ENCODE results near the gene DISP2.

The DISP2 gene

GRCh38 chr15:40342416-40343320 is 15.4 kb upstream of the DISP2 start:
- no peak for DNase-seq (ENCODE audit: low read depth, low spot score)

GRCh38 chr15:40343512-40343911 is 14.5 kb upstream of the DISP2 start:
- no peak for DNase-seq (ENCODE audit: low read depth, low spot score)

DNA sequence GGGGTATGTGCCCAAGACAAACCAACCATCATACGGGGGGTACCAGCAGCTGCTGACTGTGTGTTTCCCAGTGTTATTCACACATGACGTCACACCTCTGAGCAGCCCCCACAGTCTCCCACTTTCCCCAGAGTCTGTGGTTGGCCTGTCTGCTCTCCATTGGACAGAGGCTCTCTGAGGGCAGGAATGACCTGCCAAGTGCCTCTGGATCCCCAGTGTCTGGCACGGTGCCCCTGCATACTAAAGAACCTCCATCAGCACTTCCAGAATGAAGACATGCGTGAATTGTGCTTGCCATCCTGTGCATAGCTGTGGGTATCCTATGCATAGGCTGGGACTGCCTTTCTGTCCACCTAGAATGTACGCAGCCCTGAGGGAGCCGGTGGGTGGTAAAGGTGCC is 13.8 kb upstream of the DISP2 start:
- no peak for DNase-seq (ENCODE audit: low read depth, low spot score)

GRCh38 chr15:40344631-40345120 is 13.3 kb upstream of the DISP2 start:
- no peak for DNase-seq (ENCODE audit: low read depth, low spot score)

DNA sequence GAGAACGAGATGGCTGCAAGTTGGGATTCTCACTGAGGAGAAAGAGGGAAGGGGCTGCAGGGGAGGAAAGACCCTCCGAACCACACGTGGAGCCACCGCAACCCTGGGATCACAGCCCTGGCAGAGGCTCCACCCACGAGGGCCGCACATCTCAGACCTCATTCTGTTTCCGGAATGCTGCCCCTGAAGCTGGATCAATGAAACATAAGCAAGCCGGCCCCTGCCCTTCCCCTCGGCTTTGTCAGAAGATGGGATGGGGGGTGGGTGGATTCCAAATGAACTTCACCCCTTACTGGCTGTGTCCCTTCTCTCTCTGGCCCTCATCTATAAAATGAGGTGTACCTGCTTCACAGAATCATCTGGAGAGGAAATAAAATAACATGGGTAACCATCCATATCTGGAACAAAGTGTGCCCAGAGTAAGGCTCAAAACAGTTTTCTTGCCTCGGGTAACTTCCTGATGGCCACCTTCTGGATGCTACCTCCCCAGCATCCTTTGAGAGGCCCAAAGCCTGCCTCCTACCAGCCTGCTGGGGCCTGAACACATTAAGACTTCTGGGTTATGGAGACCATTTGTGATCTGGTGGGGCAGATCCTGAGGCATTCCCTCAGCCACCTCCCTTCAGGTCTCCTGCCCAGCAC is 12.7 kb upstream of the DISP2 start:
- no peak for DNase-seq (ENCODE audit: low read depth, low spot score)

DNA sequence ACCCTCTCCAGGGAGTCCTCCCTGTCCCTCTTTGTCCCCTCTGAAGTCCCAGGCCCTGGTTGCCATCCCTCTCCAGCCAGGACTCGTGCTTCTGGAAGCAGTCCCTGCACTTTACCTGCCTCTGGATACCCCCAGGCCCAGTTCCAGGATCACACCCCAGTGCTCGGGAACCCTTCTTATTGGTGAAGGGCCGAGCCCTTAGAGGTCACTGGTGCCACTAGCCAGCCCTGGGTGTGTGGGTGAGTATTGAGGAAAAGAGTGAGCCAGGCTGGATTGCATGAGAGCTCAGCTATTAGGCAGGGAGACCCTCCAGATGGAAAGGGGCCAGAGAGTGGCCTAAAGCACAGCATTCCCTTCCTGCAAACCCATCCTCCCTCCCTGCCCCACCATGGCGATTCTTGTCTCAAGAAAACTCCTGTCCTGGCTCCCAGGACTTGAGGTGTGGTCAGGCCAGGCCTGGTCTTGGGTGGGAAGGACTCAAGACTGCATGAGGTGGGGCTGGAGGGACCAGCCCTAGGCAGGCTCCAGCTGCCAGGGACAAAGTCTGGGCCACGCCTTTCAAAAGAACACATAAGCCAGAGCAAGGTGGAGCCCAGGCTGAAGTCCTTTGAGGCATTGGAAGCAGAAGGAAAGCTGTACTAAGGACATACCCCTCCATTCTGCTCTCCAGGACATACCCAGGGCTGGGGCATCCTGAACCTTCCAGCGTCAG is 12.0 kb upstream of the DISP2 start:
- no peak for DNase-seq (ENCODE audit: low read depth, low spot score)

DNA sequence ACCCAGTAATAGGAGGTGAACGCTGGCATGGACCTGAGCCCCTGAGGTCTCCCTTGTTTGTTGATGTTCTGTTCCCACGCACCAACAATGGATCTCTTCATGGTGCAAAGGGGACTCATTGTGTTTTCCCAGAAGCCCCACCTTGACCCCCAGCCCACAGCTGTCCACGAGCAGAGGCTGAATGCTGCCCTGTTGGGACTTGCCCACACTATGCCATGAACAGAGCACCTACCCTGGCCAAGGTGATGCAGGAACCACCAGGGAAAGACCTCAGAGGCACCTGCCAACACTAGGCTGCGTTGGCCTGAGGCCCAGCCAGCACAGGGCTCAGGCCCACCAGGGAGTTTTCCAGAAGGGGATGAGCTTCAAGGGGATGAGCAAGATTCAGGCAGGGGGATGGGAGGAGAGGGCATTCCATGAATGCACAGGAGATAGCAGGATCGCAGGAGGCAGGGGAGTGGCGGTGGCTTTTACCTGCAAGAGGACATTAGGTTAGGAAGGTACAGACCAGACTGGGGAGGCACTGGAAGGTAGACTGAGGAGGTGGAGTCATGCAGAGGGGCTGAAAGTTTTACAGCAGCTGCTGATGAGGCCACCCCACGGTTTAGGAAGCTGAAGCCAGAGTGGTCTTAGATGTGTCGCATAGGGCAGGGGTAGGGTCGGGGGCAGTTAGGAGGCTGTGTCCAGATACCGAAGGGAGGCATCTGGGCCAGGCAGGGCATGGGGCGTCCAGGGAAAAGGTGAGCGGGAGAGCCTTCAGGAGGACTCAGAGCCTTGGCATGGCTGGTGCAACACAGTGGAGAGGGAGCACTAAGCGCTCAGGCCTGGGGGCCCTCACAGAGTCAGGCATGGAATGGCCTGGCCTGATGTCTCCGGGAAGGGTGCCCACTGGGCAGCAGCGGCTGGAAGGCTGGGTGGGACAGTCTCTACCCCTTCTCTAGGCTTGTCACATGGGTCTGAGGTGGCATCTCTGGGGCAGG is 11.2 kb upstream of the DISP2 start:
- DNase-seq (ENCODE audit: low read depth, low spot score), result no peak

- no peak for DNase-seq (ENCODE audit: low read depth, low spot score)
Observed at GRCh38 chr15:40347559-40348473, 10.2 kb upstream of the DISP2 start.

DNA sequence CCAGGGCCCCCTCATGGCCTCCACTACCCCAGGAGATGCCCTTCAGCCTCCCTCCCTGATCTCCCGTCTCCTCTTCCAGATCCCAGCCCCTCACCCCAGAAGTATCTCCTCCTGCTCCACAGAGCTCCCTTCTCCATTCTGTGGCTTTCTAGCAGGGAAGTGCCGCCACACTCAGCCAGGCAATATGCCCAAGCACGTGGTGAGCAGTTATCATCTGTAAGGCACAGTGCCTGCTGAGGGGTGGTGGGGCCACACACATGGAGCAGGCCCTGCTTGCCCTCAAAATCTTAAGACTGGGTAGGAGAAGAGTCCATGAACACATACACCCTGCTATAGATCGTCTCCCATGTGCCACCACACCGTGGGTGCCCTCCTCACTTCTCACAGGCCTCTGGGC is 9.5 kb upstream of the DISP2 start:
- DNase-seq (ENCODE audit: low read depth, low spot score), result no peak

DNA sequence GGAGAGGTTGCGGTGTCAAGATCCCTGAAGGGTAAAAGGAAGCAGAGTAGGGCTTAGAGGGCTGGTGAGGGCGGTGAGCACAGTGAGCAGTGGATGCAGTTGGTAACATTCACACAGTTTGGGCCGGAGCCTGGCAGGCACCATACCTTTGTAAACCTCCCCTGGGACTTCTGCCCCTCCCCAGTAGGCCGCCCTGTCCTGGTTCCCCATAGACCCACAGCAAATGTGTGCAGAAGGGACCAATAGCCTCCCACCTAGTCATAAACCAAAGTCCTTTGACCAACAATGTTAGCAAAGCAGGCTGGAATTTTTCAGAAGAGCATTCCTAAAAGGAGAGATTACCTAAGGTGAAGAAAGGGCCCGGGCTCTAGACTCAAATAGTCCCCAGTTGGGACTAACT is 8.9 kb upstream of the DISP2 start:
- no peak for DNase-seq (ENCODE audit: low read depth, low spot score)

GRCh38 chr15:40352281-40352901 is 5.6 kb upstream of the DISP2 start:
- DNase-seq (ENCODE audit: low read depth, low spot score), result no peak

DNA sequence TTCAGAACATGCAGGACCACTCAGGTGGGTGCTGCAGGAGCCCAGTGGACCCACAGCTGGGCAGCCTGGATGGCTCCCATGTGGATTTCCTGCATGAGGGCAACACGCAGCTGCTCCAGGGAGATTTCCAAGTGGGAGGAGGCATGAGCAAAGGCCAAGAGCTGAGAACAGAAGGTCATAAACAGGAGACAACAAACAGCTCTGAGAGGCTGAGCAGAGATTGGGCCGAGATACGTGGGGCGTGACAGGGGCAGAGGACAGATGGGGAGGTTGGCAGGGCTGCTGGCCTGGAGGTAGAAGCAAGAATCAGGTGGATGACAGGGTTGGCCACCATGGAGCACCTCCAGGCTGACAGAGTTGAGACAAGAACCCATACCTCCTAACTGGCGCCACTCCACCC is 4.3 kb upstream of the DISP2 start:
- no peak for DNase-seq (ENCODE audit: low read depth, low spot score)

DNA sequence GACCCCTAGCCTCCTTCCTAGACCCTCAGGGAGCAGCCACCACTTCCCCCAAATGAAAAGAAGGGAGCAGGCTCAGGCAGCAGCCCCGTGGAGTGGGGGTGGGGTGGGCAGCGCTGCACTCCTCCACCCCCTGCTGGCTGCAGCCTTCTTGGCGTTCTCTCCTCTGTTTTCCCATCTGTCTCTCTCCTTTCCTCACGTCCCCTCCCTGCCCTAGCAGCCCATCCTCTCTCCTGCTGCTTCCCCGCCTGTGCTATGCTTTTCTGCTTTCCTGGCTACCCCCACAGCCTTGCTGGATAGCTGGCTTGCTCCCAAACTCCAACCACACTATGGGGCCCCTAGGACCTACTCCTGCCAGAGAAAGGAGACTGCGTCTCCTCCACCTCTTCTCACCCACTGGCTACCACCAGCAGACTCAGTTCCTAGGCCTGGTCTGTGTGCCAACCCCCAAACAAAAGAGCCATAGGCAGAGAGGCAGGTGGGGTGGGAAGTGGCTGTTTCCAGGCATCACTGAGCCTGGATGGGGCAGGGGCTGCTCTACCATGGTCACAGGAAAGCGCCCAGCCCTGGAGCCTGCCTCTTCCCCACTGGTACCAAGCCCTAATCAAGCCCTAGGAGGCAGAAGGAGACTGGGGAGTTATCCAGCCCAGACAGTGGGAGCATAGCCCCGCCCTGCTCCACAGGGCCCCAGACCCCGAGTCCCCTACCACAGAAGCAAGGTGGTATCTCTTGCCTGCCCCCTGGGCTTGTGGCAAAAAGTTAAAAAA is 3.4 kb upstream of the DISP2 start:
- peak; percentile 76 for DNase-seq (ENCODE audit: low read depth, low spot score)

GRCh38 chr15:40355976-40356585 is 1.9 kb upstream of the DISP2 start:
- DNase-seq (ENCODE audit: low read depth, low spot score), result no peak

GRCh38 chr15:40357246-40357645 is 773 bp upstream of the DISP2 start:
- no peak for DNase-seq (ENCODE audit: low read depth, low spot score)

DNA sequence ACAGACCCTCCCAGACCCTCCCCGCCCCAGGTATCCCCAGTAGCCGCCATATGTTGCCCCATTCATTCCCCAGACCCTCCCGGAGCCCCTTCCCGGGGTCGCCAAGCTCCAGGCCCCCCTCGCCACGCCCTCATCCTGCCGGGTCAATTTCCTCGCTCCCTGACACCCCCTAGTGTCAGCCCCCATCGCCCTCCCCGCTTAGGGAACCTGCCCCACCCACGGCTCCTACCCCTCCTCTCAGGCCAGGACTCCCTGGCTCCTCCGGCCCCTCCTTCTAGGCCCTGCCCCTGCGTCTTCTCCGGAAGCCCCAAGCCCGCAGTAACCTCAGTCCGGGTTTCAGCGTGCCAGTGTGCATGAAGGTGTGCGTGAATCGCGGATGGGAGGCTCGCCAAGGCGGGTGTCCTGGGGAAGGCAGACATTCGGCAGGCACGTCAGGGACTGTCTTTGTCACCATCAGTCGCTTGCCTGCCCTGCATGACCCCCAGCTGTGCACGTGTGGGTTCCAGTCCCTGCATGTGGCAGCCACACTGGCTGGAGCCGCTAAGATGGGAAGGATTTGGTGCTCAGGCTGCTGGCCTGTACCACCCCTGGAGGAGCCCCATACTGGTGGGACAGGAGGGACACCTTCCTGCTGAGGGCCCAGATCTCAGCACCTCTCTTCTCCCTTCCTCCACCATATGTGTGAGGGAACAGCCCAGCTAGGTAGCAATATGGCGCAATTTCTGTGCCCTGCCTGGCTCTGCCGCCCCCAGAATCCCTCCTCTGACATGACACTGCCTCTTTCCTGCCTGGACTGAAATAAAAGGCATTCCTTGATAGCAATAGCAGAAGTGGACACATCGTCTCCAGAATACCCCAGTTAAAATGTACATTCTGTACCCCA is 693 bp downstream of the DISP2 start:
- DNase-seq (ENCODE audit: low read depth, low spot score), result no peak

DNA sequence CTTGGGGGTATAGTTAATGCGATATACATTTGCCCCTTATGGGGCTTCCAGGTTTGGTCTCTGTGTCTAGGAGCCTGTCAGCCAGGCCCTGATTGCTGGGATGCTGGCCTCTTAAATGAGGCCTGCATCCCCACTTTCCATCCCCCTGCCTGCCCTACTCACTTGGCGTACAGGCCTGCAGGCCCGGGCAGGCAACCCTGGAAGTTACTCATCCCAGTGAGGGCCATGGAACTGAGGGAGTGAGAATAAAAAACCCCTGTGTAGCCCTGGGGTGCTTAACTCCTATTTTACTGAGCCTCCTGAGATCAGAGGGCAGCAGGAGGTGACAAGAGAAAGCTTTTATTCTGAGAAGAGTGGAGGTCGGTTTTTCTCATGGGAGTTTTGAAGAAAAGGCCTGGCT is 2.0 kb downstream of the DISP2 start:
- no peak for DNase-seq (ENCODE audit: low read depth, low spot score)

Data from ELF-1 (cell line).